ENCODE data around the gene ACP7. TPM values are rescaled to one million over a fixed set of nuclear protein-coding genes. Genes with fewer than 3 reads are reported as not detected.

Gene ACP7
- total and polyA plus RNA-seq, 2 of the 4 experiments (the other 2 are of a cell fraction): not detected

DNA sequence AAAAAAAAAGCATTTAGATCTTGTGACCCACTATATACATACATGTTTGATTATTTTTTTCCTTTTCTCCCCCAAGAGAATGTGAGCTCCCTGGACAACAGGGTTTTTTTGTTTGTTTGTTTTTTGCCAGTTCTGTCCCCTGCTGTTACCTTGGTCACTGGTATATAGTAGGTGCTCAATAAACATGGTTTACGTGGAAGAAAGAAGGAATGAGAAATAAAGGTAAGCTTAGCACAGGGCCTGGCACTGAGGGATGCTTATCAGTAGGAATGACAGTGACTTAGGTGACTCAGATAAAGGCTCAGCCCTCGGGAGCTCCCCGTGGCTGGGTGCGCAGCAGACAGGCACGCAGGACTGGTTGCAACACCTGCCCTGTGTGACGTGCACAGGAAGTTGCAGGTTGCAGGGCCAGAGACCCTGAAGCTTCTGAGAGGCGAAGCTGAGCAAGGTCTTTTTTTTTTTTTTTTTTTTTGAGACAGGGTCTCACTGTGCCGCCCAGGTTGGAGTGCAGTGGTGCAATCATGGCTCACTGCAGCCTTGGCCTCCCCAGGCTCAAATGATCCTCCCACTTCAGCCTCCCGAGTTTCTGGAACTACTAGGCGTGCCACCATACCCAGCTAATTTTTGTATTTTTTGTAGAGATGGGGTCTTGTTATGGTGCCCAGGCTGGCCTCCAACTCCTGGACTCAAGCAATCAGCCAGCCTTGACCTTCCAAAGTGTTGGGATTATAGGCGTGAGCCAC, 31.1 kb downstream of the ACP7 start:
- Histone ChIP-seq H3K4me2 (ENCODE audit: low read depth, low read length) (no peak overlapping the region), H3K4ac (ENCODE audit: low read depth, low read length) (no peak overlapping the region), H3K36me3 (ENCODE audit: control insufficient read depth, insufficient read depth, low read length) (no peaks in the 10 kb centered on the region), H3K79me1 (ENCODE audit: low read depth in 1 of 2, low read length in 2 of 2) (no peaks in the 10 kb centered on the region), H4K91ac (ENCODE audit: insufficient read depth, low read depth, low read length) (no peak overlapping the region), H3K23ac (ENCODE audit: low read depth, low read length) (no peak overlapping the region), H2AFZ (replicated peaks; ENCODE audit: low read length, poor library complexity) (no peak overlapping the region), H3K4me1 (ENCODE audit: control insufficient read depth, insufficient read depth, low read length) (no peaks in the 10 kb centered on the region), H3K9me3 (ENCODE audit: control insufficient read depth, insufficient read depth, low read length) (no peaks in the 10 kb centered on the region), H2BK5ac (ENCODE audit: low read depth, low read length, poor library complexity, severe bottlenecking) (no peak overlapping the region), H4K5ac (ENCODE audit: low read depth, low read length) (no peak overlapping the region), H2AK9ac (replicated peaks; ENCODE audit: low read depth, low read length, poor library complexity) (no peak overlapping the region), H3K18ac (ENCODE audit: low read depth, low read length) (no peak overlapping the region), H3K9me1 (ENCODE audit: insufficient read depth, low read length) (no peaks in the 10 kb centered on the region), H3K27me3 (ENCODE audit: control insufficient read depth, insufficient read depth, low read length) (peaks cover 23% of the 10 kb centered on the region), H3K56ac (ENCODE audit: extremely low read depth, insufficient read depth, low read length) (no peak overlapping the region), H2BK15ac (ENCODE audit: low read depth, low read length) (no peak overlapping the region), H3K27ac (ENCODE audit: insufficient read depth, low read length) (no peak overlapping the region), H4K8ac (ENCODE audit: low read depth in 2 of 2, low read length in 2 of 2) (no peak overlapping the region), H3K14ac (replicated peaks; ENCODE audit: low read depth, low read length) (no peak overlapping the region), H2BK120ac (ENCODE audit: low read depth, low read length) (no peak overlapping the region), H3K4me3 (ENCODE audit: insufficient read depth, low read depth, low read length) (no peak overlapping the region), H2BK20ac (ENCODE audit: low read depth, low read length) (no peak overlapping the region), H3K9ac (ENCODE audit: low read depth, low read length) (no peak overlapping the region), H2AK5ac (ENCODE audit: low read depth, low read length) (no peak overlapping the region), H4K20me1 (ENCODE audit: insufficient read depth, low read length) (no peaks in the 10 kb centered on the region)
- ChIA-PET CTCF (interaction anchor here (0.6 kb wide), 2 partner anchors 185 to 213 kb away, joined by 3 to 4 read pairs; partner anchors contain the start of genes MRPS12 and SARS2), POLR2A (ENCODE audit: unreplicated experiment) (no interaction called here)
- intact Hi-C loops (cut with micrococcal nuclease) (no loop called here), in situ Hi-C loops (cut with MboI; ENCODE audit: low sequenced_read_pairs) (no loop called here), dilution Hi-C loops (cut with HindIII; ENCODE audit: low sequenced_read_pairs, unreplicated experiment) (no loop called here)
- no peak for ATAC-seq (ENCODE audit: low read depth)
- DNase-seq: no peak
- 60% methylated on average over 6 of the region's 11 CpGs; no CpG with 5 or more reads in 1 of the 2 experiments for WGBS, 2 experiments (ENCODE audit: extremely low coverage in 2 of 2, insufficient read length in 1 of 2)
- TF ChIP-seq RAD21 (IDR thresholded peaks at IDR 0.05; ENCODE audit: low read length) (no peak), FOS (IDR thresholded peaks at IDR 0.05; ENCODE audit: low read depth, low read length) (no peak), ELK1 (IDR thresholded peaks at IDR 0.05; ENCODE audit: borderline replicate concordance, low read depth, low read length) (no peak), CHD1 (IDR thresholded peaks at IDR 0.05; ENCODE audit: low read depth, low read length) (no peak), MAFK (IDR thresholded peaks at IDR 0.05; ENCODE audit: low read depth, low read length) (no peak), CTCF (conservative IDR thresholded peaks at IDR 0.05; ENCODE audit: low read depth, low read length) (no peak), MXI1 (IDR thresholded peaks at IDR 0.05; ENCODE audit: borderline replicate concordance, low read depth, low read length) (no peak), RFX5 (IDR thresholded peaks at IDR 0.05; ENCODE audit: low read depth, low read length) (no peak), POLR2A (IDR thresholded peaks at IDR 0.05; ENCODE audit: low read depth, low read length) (no peak), CEBPB (IDR thresholded peaks at IDR 0.05; ENCODE audit: low read depth, low read length) (no peak), BHLHE40 (IDR thresholded peaks at IDR 0.05; ENCODE audit: low read depth, low read length) (no peak), RCOR1 (IDR thresholded peaks at IDR 0.05; ENCODE audit: insufficient replicate concordance, low read length) (no peak), SMC3 (IDR thresholded peaks at IDR 0.05; ENCODE audit: low read depth, low read length) (no peak), MAZ (IDR thresholded peaks at IDR 0.05; ENCODE audit: borderline replicate concordance, low read depth, low read length) (no peak)
- TF ChIP-seq, protein P1, sequence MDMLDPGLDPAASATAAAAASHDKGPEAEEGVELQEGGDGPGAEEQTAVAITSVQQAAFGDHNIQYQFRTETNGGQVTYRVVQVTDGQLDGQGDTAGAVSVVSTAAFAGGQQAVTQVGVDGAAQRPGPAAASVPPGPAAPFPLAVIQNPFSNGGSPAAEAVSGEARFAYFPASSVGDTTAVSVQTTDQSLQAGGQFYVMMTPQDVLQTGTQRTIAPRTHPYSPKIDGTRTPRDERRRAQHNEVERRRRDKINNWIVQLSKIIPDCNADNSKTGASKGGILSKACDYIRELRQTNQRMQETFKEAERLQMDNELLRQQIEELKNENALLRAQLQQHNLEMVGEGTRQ (IDR thresholded peaks at IDR 0.05; ENCODE audit: low read depth, low read length): no peak
- BruUV-seq (replicated peaks): no TSS peak
